Stimulated activated naive CD8-positive, alpha-beta T cell treated with anti-CD3 and anti-CD28 coated beads, Interleukin-15, Interleukin-2, amounts not matched to agents 100 ng/mL and 50 ng/mL, for 24 hours (primary cell): ENCODE data around the gene CACNB2.

ENCODE experiments used
- H3K27ac Mint-ChIP-seq: one replicate; pipeline ENCODE4 v1.8.0; 2021; ENCODE audit warnings: mild to moderate bottlenecking, mixed read lengths
- H3K27me3 Mint-ChIP-seq: one replicate; pipeline ENCODE4 v1.8.0; 2021; ENCODE audit warnings: mixed read lengths
- H3K36me3 Mint-ChIP-seq: one replicate; pipeline ENCODE4 v1.8.0; 2021; ENCODE audit warnings: low read depth, mixed read lengths
- H3K4me1 Mint-ChIP-seq: one replicate; pipeline ENCODE4 v1.8.0; 2021; ENCODE audit warnings: low read depth, mixed read lengths
- H3K4me3 Mint-ChIP-seq: one replicate; pipeline ENCODE4 v1.8.0; 2021; ENCODE audit warnings: mild to moderate bottlenecking, mixed read lengths
- H3K9me3 Mint-ChIP-seq: one replicate; pipeline ENCODE4 v1.8.0; 2021; ENCODE audit warnings: mixed read lengths

The CACNB2 gene

DNA sequence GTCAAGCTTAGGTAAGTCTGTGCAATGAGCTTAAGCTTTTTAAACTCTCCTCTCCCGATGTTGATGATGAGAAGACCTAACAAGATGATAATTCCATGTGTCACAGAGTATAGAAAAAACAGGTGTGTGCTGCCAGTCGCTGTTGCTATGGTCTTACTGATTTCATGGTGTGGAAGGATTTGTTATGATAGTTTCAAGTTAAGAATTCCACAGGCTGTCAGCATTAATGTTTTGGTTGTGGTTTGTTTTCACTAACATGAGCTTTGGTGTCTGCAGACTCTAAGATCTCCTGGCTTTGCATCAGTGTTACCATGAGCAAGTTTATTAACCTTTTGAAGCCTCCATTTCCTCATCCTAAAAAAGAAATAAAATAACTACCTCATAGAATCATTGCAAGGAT lies 387.5 kb downstream of the CACNB2 start:
- Mint-ChIP-seq H3K4me3 (no peak overlapping the region), H3K4me1 (no peaks in the 10 kb centered on the region), H3K36me3 (peaks cover 24% of the 10 kb centered on the region), H3K27ac (no peak overlapping the region), H3K27me3 (no peaks in the 10 kb centered on the region), H3K9me3 (peaks cover 7% of the 10 kb centered on the region)

DNA sequence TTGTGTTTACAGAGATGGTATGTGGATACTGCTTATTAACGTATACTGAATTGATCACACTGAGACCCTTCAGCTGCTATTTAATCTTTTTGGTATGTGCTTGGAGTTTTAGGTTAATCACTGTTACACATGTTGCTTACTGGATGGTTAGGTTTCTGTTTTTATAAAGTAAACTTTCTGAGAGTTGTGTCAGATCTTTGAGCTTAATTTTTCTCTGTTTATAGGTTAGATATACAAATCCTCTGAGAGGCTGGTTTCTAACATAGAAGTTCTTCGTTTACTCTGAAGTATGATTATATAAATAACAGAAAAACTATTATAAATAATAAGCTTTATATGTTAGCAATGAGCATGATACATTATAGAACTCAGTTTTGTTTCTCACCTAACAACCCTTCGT lies 388.1 kb downstream of the CACNB2 start:
- no peaks in the 10 kb centered on the region for H3K4me1 Mint-ChIP-seq
- H3K27ac Mint-ChIP-seq = no peak overlapping the region
- H3K4me3 Mint-ChIP-seq = no peak overlapping the region
- peaks cover 7% of the 10 kb centered on the region for H3K9me3 Mint-ChIP-seq
- H3K36me3 Mint-ChIP-seq = peaks cover 26% of the 10 kb centered on the region
- H3K27me3 Mint-ChIP-seq = no peaks in the 10 kb centered on the region

DNA sequence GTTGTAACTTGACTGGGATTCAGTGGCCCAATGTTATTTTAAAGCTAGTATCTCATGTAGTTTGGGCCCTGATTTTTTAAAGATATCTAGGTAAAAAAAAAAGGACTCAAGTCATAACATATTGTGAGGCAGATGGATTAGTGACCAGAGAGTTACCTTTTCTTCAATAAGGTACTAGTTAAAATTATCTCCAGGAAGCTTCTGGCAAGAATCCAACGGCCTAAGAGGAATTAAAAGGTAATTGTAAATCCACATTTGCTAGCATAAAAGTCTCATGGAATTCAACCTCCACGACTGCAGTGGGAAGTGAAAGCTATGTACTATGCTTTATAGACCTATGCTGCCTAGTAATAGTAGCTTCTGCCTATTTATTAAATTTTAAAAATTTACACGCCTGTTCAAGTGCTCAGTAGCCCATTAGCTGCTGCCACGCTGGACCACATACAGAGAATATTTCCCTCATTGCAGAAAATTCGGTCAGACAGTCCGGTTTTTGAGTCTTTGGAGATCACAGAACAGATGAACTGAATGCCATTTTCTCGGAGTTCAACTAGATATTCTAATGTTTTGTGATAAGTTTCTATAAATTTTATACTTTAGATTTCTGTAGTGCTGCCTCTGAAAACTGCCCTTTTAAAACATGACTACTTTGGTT lies 392.8 kb downstream of the CACNB2 start:
- Mint-ChIP-seq H3K4me3 (no peak overlapping the region), H3K4me1 (no peaks in the 10 kb centered on the region), H3K36me3 (peaks cover 47% of the 10 kb centered on the region), H3K27me3 (no peaks in the 10 kb centered on the region), H3K9me3 (peaks cover 7% of the 10 kb centered on the region), H3K27ac (no peak overlapping the region)

DNA sequence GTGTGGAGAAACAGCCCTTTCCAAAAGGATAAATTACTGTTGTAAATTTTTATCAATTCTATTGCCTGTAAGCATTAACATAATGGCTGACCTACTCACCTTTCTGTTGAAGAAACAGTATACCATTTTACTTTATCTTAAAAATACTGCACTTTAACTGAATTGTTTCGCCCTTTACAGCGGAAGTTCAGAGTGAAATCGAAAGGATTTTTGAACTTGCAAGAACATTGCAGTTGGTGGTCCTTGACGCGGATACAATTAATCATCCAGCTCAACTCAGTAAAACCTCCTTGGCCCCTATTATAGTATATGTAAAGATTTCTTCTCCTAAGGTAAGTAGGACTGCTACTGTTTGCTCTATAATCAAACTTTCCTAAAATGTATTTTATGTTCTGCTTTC lies 393.7 kb downstream of the CACNB2 start:
- no peaks in the 10 kb centered on the region for H3K27me3 Mint-ChIP-seq
- H3K36me3 Mint-ChIP-seq = peaks cover 47% of the 10 kb centered on the region
- H3K27ac Mint-ChIP-seq = no peak overlapping the region
- H3K4me3 Mint-ChIP-seq = no peak overlapping the region
- peaks cover 7% of the 10 kb centered on the region for H3K9me3 Mint-ChIP-seq
- no peaks in the 10 kb centered on the region for H3K4me1 Mint-ChIP-seq

DNA sequence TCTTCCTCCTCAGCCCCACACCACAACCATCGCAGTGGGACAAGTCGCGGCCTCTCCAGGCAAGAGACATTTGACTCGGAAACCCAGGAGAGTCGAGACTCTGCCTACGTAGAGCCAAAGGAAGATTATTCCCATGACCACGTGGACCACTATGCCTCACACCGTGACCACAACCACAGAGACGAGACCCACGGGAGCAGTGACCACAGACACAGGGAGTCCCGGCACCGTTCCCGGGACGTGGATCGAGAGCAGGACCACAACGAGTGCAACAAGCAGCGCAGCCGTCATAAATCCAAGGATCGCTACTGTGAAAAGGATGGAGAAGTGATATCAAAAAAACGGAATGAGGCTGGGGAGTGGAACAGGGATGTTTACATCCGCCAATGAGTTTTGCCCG lies 399.1 kb downstream of the CACNB2 start:
- Mint-ChIP-seq H3K27ac (no peak overlapping the region), H3K4me3 (no peak overlapping the region), H3K9me3 (no peaks in the 10 kb centered on the region), H3K27me3 (no peaks in the 10 kb centered on the region), H3K36me3 (peaks cover 59% of the 10 kb centered on the region), H3K4me1 (no peaks in the 10 kb centered on the region)

DNA sequence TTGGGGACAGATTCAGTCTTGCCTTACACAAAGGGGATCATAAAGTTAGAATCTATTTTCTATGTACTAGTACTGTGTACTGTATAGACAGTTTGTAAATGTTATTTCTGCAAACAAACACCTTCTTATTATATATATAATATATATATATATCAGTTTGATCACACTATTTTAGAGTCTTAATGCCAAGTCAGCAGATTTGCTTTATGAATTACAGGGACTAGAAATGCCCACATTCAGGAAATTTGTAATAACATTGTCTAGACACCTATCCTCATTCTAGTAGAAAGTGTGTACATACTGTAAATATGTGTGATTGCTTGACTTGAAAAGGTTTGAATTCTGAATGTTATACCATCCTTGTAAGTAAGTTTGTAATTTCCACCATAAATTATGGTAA lies 400.0 kb downstream of the CACNB2 start:
- H3K9me3 Mint-ChIP-seq = no peaks in the 10 kb centered on the region
- no peak overlapping the region for H3K4me3 Mint-ChIP-seq
- H3K4me1 Mint-ChIP-seq = no peaks in the 10 kb centered on the region
- H3K36me3 Mint-ChIP-seq = peaks cover 58% of the 10 kb centered on the region
- H3K27ac Mint-ChIP-seq = no peak overlapping the region
- H3K27me3 Mint-ChIP-seq = no peaks in the 10 kb centered on the region

DNA sequence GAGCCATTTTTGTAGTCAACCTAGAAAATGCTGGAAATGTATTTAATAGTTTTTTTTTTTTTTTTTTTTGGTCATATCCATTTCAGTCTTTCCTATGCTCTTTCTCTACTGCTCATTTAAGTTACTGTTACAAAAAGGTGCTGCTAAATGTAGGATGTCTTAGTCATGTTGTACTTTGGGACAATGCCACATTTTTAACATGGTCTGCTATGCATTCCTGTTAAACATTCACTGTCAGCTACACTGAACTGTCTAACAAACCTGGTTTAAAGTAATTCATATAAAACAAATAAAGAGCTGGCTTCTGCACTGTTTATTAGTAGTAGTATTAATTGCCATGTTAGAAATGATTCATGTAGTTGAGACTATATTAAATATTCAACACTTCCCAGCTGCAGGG lies 402.6 kb downstream of the CACNB2 start:
- Mint-ChIP-seq H3K4me1 (no peaks in the 10 kb centered on the region), H3K4me3 (no peak overlapping the region), H3K9me3 (no peaks in the 10 kb centered on the region), H3K36me3 (peaks cover 71% of the 10 kb centered on the region), H3K27me3 (no peaks in the 10 kb centered on the region), H3K27ac (no peak overlapping the region)

DNA sequence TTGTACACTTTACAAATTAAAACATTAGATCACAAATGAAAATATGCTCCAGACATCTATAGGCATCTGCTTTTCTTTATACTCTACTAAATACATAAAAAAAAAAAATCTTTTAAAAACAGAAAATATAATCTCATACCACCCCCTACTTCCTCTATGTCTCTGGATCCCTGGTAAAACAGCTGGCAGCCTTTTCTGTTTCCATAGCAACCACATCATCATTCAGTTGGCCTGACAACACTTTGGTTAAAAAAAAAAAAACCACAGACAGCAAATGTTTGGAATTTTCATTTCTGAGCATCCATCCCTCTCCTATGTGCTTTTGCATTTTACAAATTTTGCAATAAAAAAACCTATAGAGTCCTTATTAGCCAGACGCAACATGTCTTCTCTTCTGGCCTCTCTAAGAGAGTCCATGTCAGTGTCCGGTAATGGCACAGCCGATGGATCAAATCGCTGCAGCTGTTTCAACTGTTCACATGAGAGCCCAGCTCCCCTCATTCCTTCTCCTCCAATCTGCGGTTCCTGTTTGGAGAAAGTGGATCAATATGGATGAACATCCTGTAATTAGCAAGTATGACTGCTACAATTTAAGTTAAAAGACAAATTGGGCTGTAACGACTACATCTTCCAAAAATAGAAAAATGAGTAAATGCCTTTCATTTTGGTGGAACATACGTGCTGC lies 405.5 kb downstream of the CACNB2 start:
- Mint-ChIP-seq H3K9me3 (no peaks in the 10 kb centered on the region), H3K36me3 (peaks cover 75% of the 10 kb centered on the region), H3K4me1 (no peaks in the 10 kb centered on the region), H3K27me3 (no peaks in the 10 kb centered on the region), H3K27ac (no peak overlapping the region), H3K4me3 (no peak overlapping the region)

DNA sequence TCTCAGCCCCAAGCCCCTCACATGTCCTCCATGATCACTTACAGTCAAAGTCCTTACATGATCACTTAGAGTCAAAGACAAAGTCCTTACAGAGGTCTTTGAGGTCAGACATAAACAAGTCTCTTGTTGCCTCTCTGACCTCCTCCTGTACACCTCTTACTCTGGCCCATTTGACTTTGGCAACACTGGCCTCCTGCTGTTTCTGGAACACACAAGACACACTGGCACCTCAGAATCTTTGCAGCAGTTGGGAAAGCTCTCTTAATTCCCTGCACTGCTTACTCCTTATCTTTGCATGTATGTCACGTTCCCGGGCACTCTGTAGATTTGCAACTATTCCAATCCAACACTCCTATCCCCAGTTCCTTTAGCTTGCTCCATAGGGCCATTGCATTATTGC lies 408.9 kb downstream of the CACNB2 start:
- no peaks in the 10 kb centered on the region for H3K9me3 Mint-ChIP-seq
- H3K36me3 Mint-ChIP-seq = peaks cover 55% of the 10 kb centered on the region
- no peak overlapping the region for H3K27ac Mint-ChIP-seq
- no peak overlapping the region for H3K4me3 Mint-ChIP-seq
- H3K4me1 Mint-ChIP-seq = no peaks in the 10 kb centered on the region
- H3K27me3 Mint-ChIP-seq = no peaks in the 10 kb centered on the region

DNA sequence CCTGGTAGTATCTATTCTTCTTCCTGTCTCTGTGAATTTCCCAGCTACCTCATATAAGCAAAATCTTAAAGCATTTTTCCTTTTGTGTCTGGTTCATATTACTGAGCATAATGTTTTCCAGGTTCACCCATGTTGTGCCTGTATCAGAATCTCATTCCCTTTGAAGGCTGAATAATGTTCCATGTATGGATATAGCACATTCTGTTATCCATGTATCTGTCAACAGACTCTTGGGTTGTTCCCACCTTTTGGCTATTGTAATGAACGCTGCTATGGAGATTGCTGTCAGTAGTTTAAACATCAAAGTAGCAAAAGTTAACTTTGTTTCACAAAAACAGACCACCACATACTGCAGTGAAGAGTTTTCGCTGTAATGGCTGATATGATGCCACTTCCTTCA lies 411.2 kb downstream of the CACNB2 start:
- no peak overlapping the region for H3K27ac Mint-ChIP-seq
- H3K4me1 Mint-ChIP-seq = no peaks in the 10 kb centered on the region
- H3K27me3 Mint-ChIP-seq = no peaks in the 10 kb centered on the region
- H3K36me3 Mint-ChIP-seq = peaks cover 38% of the 10 kb centered on the region
- H3K9me3 Mint-ChIP-seq = no peaks in the 10 kb centered on the region
- H3K4me3 Mint-ChIP-seq = no peak overlapping the region

DNA sequence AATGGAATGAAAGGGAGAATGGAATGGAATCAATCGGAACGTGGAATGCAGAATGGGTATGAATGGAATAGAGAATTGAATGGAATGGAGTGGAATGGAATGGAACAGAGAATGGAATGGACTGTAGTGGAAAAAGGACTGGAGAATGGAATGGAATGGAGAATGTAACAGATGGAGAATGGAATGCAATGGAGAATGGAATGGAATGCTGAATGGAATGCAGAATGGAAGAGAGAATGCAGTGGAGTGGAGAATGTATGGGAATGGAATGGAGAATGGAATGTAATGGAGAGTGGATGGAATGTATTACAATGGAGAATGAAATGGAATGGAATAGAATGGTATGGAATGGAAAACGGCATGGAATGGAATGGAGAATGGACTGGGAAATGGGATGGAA lies 414.3 kb downstream of the CACNB2 start:
- Mint-ChIP-seq H3K4me3 (no peak overlapping the region), H3K9me3 (no peaks in the 10 kb centered on the region), H3K27me3 (no peaks in the 10 kb centered on the region), H3K27ac (no peak overlapping the region), H3K4me1 (no peaks in the 10 kb centered on the region), H3K36me3 (peaks cover 15% of the 10 kb centered on the region)

DNA sequence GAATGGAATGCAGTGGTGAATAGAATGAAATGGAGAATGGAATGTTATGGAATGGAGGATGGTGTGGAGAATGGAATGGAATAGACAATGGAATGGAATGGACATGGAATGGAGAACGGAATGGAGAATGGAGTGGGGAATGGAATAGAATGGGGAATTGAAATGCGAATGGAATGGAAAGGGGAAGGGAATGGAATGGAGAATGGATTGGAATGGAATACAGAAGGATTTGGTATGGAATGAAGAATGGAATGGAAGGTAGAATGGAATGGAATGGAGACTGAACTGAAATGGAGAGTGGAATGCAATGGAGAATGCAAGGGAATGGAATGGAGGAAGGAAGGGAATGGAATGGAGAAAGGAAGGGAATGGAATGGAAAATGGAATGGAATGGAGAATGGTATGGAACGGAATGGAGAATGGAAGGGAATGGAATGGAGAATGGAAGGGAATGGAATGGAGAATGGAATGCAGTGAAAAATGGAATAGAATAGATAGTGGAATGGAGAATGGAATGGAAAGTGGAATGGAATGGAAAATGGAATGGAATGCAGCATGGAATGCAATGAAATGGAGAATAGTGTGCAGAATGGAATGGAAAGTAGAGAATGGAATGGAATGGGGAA lies 416.4 kb downstream of the CACNB2 start:
- Mint-ChIP-seq H3K27ac (no peak overlapping the region), H3K27me3 (no peaks in the 10 kb centered on the region), H3K36me3 (peaks cover 1% of the 10 kb centered on the region), H3K9me3 (no peaks in the 10 kb centered on the region), H3K4me3 (no peak overlapping the region), H3K4me1 (no peaks in the 10 kb centered on the region)

DNA sequence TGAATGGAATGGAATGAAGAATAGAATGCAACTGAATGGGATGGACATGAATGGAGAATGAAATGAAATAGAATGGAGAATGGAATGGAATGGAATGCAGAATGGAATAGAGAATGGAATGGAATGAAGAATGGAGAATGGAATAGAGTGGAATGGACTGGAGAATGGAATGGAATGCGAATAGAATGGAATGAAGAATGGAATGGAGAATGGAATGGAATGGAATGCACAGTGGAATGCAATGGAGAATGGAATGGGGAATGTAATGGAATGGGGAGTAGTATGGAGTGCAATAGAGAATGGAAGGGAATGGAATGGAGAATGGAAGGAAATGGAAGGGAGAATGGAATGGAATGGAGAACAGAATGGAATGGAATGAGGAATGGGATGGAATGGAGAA lies 417.7 kb downstream of the CACNB2 start:
- H3K9me3 Mint-ChIP-seq = no peaks in the 10 kb centered on the region
- no peaks in the 10 kb centered on the region for H3K4me1 Mint-ChIP-seq
- H3K36me3 Mint-ChIP-seq = no peaks in the 10 kb centered on the region
- no peak overlapping the region for H3K27ac Mint-ChIP-seq
- no peak overlapping the region for H3K4me3 Mint-ChIP-seq
- no peaks in the 10 kb centered on the region for H3K27me3 Mint-ChIP-seq

DNA sequence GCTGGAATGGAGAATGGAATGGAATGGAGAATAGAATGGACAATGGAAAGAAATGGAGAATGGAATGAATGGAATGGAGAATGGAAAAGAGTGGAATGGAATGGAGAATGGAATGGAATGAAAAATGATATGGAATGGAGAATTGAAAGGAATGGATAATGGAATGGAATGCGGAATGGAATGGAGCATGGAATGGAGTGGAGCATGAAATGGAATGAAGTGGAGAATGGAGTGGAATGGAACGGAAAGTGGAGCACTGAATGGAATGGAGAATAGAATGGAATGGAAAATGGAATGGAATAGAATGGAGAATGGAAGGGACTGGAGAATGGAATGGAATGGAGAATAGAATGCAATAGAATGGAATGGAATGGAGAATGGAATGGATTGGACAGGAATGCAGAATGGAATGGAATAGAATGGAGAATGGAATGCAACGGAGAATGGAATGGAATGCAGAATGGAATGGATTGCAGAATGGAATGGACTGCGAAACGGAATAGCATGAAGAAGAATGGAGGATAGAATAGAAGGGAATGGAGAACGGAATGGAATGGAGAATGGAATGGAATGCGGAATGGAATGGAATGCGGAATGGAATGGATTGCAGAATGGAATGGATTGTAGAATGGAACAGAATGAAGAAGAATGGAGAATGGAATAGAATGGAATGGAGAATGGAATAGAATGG lies 421.8 kb downstream of the CACNB2 start:
- Mint-ChIP-seq H3K4me1 (no peaks in the 10 kb centered on the region), H3K27ac (no peak overlapping the region), H3K4me3 (no peak overlapping the region), H3K27me3 (no peaks in the 10 kb centered on the region), H3K36me3 (no peaks in the 10 kb centered on the region), H3K9me3 (no peaks in the 10 kb centered on the region)

DNA sequence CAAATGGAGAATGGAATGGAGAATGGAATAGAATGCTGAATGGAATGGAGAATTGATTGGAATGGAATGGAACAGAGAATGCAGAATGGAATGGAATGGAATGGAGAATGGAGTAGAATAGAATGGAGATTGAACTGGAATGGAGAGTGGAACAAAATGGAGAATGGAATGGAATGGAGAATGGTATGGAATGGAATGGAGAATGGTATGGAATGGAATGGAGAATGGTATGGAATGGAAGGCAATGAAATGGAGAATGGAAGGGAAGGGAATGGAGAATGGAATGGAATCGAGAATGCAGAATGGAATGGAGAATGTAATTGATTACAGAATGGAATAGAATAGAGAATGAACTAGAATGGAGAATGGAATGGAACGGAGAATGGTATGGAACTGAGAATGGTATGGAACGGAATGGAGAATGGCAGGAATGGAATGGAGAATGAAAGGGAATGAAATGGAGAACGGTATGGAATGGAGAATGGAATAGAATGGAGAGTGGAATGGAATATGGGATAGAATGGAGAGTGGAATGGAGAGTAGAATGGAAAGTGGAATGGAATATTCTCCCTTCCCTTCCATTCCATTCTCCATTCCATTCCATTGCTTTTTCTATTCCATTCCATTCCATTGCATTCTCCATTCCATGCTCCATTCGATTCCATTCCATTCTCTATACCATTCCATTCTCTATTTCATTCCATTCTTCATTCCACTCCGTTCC lies 422.9 kb downstream of the CACNB2 start:
- no peak overlapping the region for H3K4me3 Mint-ChIP-seq
- no peaks in the 10 kb centered on the region for H3K4me1 Mint-ChIP-seq
- H3K36me3 Mint-ChIP-seq = no peaks in the 10 kb centered on the region
- no peaks in the 10 kb centered on the region for H3K9me3 Mint-ChIP-seq
- no peak overlapping the region for H3K27ac Mint-ChIP-seq
- no peaks in the 10 kb centered on the region for H3K27me3 Mint-ChIP-seq
